Neuronal stem cell (in vitro differentiated cells): Measurements from ENCODE around the gene DDX39B.
"Not testable (repeated sequence)": the region's sequence is repeated elsewhere in the genome, so short reads cannot be mapped to it uniquely, and the experiment has no call there.

Source experiments
- DNase-seq: peaks from one replicate; pipeline ENCODE4 v3.0.0-alpha.2; 2013; ENCODE audit warnings: low spot score
- H2AFZ ChIP-seq: one replicate; pipeline ENCODE4 v1.6.1; 2013; ENCODE audit warnings: mild to moderate bottlenecking, low read length, inconsistent platforms
- H2AK5ac ChIP-seq: 2 replicates; pipeline ENCODE4 v1.6.1; 2013; ENCODE audit warnings: low read depth, mild to moderate bottlenecking, inconsistent platforms, low read length, moderate library complexity, mixed read lengths
- H2BK120ac ChIP-seq: 2 replicates; pipeline ENCODE4 v1.6.1; 2013; ENCODE audit warnings: low read depth, mild to moderate bottlenecking, inconsistent platforms, low read length, moderate library complexity, mixed read lengths
- H2BK12ac ChIP-seq: one replicate; pipeline ENCODE4 v1.6.1; 2013; ENCODE audit warnings: low read length, inconsistent platforms
- H2BK15ac ChIP-seq: 2 replicates; pipeline ENCODE4 v1.6.1; 2013; ENCODE audit warnings: mild to moderate bottlenecking, low read length, inconsistent platforms, mixed read lengths
- H2BK5ac ChIP-seq: one replicate; pipeline ENCODE4 v1.6.1; 2013; ENCODE audit warnings: inconsistent platforms, mild to moderate bottlenecking, low read length, moderate library complexity
- H3K14ac ChIP-seq: one replicate; pipeline ENCODE4 v1.6.1; 2013; ENCODE audit warnings: low read length, inconsistent platforms
- H3K18ac ChIP-seq: 2 replicates; pipeline ENCODE4 v1.6.1; 2013; ENCODE audit warnings: low read length, inconsistent platforms
- H3K23ac ChIP-seq: 2 replicates; pipeline ENCODE4 v1.6.1; 2013; ENCODE audit warnings: low read depth, mild to moderate bottlenecking, mixed read lengths, low read length, inconsistent platforms; ENCODE audit not compliant: poor library complexity
- H3K27ac ChIP-seq: replicated peaks from 3 replicates; pipeline ENCODE4 v1.5.1; 2013; ENCODE audit warnings: low read length, inconsistent platforms
- H3K27me3 ChIP-seq, 3 experiments: 2 replicates each; pipeline ENCODE4 v1.6.1; 2013; ENCODE audit warnings: low read length in 3 of 3, mild to moderate bottlenecking in 2 of 3, inconsistent platforms in 1 of 3, low read depth in 1 of 3, mixed read lengths in 1 of 3, moderate library complexity in 1 of 3; ENCODE audit not compliant: control insufficient read depth in 3 of 3, insufficient read depth in 3 of 3
- H3K36me3 ChIP-seq, 2 donors: replicated peaks in 1 of 2; 2 replicates each; pipeline ENCODE4 v1.6.1; 2013; ENCODE audit warnings: low read length in 2 of 2; ENCODE audit not compliant: control insufficient read depth in 2 of 2, insufficient read depth in 2 of 2
- H3K4ac ChIP-seq: 2 replicates; pipeline ENCODE4 v1.6.1; 2013; ENCODE audit warnings: inconsistent platforms, mild to moderate bottlenecking, low read length, moderate library complexity
- H3K4me1 ChIP-seq, 2 donors: 1 replicate in 1 of 2; 2 replicates in 1 of 2; pipeline ENCODE4 v1.6.1; 2013; ENCODE audit warnings: low read length in 2 of 2, low read depth in 1 of 2; ENCODE audit not compliant: control insufficient read depth in 2 of 2, insufficient read depth in 1 of 2
- H3K4me2 ChIP-seq: one replicate; pipeline ENCODE4 v1.6.1; 2013; ENCODE audit warnings: mild to moderate bottlenecking, low read length, inconsistent platforms; ENCODE audit not compliant: insufficient read depth, poor library complexity, severe bottlenecking
- H3K4me3 ChIP-seq, 2 donors: 2 replicates each; pipeline ENCODE4 v1.5.1; 2013; ENCODE audit warnings: low read length in 2 of 2, mild to moderate bottlenecking in 2 of 2, inconsistent platforms in 1 of 2, moderate library complexity in 1 of 2
- H3K79me1 ChIP-seq: one replicate; pipeline ENCODE4 v1.6.1; 2013; ENCODE audit warnings: low read depth, mild to moderate bottlenecking, inconsistent platforms, low read length, moderate library complexity
- H3K9ac ChIP-seq: one replicate; pipeline ENCODE4 v1.6.1; 2013; ENCODE audit warnings: mild to moderate bottlenecking, low read depth, low read length, inconsistent platforms; ENCODE audit not compliant: poor library complexity
- H3K9me3 ChIP-seq, 2 donors: replicated peaks in 1 of 2; 2 replicates each; pipeline versions ENCODE3 to v1.6.1; 2013; ENCODE audit warnings: low read length in 2 of 2, mild to moderate bottlenecking in 2 of 2, inconsistent platforms in 1 of 2, low read depth in 1 of 2, mixed read lengths in 1 of 2, moderate library complexity in 1 of 2; ENCODE audit not compliant: control insufficient read depth in 2 of 2, insufficient read depth in 1 of 2
- H4K8ac ChIP-seq: one replicate; pipeline ENCODE4 v1.6.1; 2013; ENCODE audit warnings: low read depth, mild to moderate bottlenecking, inconsistent platforms, low read length, moderate library complexity
- H4K91ac ChIP-seq: one replicate; pipeline ENCODE4 v1.6.1; 2013; ENCODE audit warnings: low read length, low read depth, mild to moderate bottlenecking, inconsistent platforms; ENCODE audit not compliant: poor library complexity
- WGBS, 2 donors: extraction: QIAGEN DNeasy Blood & Tissue Kit; methylation state at CpG; one replicate each; pipeline ENCODE4 v1.1.7; 2013; ENCODE audit warnings: missing lambda C conversion rate in 2 of 2, mixed read lengths in 1 of 2; ENCODE audit not compliant: insufficient read length in 2 of 2, insufficient replicate concordance in 1 of 2; ENCODE audit errors: extremely low coverage in 2 of 2; 5-methylcytosine and 5-hydroxymethylcytosine counted together

DDX39B gene

DNA sequence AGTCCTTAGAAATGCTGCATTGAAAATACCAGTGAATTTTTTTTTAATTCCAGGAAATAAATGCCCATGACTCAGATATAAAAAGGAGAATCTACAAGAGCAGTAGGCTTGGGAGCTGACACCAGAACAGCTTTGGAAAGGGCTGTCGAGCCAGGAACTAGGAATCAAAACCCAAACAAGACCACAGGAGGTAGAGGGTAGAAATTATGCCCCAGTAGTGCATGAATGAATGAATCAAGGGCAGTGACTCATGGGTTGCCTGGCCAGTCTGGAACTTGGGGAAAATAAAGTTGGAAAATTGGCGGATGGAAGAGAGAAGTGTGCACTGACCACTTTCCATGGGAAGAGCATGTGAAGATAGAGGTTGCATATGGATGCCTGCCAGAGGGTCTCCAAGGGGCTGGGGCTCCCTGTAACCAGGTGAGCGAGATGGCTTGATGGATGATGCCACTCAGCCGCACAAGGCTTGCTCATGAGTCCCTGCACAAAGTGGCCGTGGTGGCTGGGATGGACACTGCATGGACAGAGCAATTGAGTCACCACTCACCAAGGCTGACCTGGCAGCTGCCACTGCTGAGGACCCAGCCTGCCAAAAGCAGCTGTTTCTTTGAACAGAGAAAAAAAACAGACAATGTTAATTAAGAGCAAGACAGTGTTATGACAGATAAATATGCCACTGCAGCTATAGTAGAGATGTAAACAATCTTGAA, 28.2 kb downstream of the DDX39B start:
- Histone ChIP-seq H3K4ac (no peak overlapping the region), H3K4me2 (no peak overlapping the region), H3K23ac (no peak overlapping the region), H3K79me1 (peaks cover 2% of the 10 kb centered on the region), H3K27ac (no peak overlapping the region), H3K9ac (no peak overlapping the region), H3K27me3 (peaks cover 0 to 27% (median 0%) of the 10 kb centered on the region in 3 experiments), H2AK5ac (no peak overlapping the region), H3K18ac (peak overlapping the region; percentile 81), H3K14ac (no peak overlapping the region), H2BK120ac (no peak overlapping the region), H2BK15ac (no peak overlapping the region), H2BK12ac (no peak overlapping the region), H3K9me3 (peaks cover 0 to 4% of the 10 kb centered on the region in 2 donors), H2BK5ac (no peak overlapping the region), H3K36me3 (peaks cover 0 to 3% of the 10 kb centered on the region in 2 donors), H4K91ac (no peak overlapping the region), H3K4me1 (no peaks in the 10 kb centered on the region), H2AFZ (no peak overlapping the region), H3K4me3 (no peak overlapping the region), H4K8ac (no peak overlapping the region)
- DNase-seq: no peak
- WGBS, 2 donors: no CpG with 5 or more reads among the region's 5 CpGs

DNA sequence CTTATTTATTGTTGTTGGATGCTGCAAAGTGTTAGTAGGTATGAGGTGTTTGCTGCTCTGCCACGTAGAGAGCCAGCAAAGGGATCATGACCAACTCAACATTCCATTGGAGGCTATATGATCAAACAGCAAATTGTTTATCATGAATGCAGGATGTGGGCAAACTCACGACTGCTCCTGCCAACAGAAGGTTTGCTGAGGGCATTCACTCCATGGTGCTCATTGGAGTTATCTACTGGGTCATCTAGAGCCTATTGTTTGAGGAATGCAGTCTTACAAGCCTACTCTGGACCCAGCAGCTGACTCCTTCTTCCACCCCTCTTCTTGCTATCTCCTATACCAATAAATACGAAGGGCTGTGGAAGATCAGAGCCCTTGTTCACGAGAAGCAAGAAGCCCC, 31.8 kb downstream of the DDX39B start:
- Histone ChIP-seq H3K4me2 (no peak overlapping the region), H3K27me3 (peaks cover 0 to 40% (median 0%) of the 10 kb centered on the region in 3 experiments), H3K79me1 (peaks cover 2% of the 10 kb centered on the region), H3K27ac (no peak overlapping the region), H3K9me3 (peaks cover 0 to 4% of the 10 kb centered on the region in 2 donors), H4K8ac (no peak overlapping the region), H2AK5ac (no peak overlapping the region), H3K4me3 (no peak overlapping the region), H3K18ac (no peak overlapping the region), H3K36me3 (peaks cover 0 to 3% of the 10 kb centered on the region in 2 donors), H2BK5ac (no peak overlapping the region), H3K9ac (no peak overlapping the region), H2AFZ (no peak overlapping the region), H3K23ac (no peak overlapping the region), H3K4ac (no peak overlapping the region), H2BK15ac (no peak overlapping the region), H3K14ac (no peak overlapping the region), H3K4me1 (no peaks in the 10 kb centered on the region), H4K91ac (no peak overlapping the region), H2BK12ac (no peak overlapping the region), H2BK120ac (no peak overlapping the region)
- WGBS, 2 donors: no CpG with 5 or more reads among the region's 4 CpGs
- no peak for DNase-seq

DNA sequence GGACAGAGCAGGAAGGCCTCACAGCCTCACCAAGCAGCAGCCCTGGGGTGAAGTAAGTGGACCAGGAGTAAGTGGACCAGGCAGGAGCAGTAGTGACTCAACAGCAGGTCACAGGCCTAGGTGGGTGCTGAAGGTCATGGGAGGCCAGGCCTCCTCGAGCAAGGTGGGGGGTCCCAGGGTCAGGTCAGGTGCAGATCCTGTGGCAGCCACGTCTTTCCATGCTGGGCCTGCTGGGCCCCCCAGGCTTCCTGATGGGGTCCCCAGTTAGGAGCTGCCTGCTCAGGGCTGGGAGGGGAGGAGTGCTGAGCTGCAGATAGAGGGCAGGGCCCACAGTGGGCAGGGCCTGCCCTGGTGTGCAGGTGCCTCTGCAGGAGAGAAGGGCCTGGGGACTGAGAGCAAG, 32.8 kb downstream of the DDX39B start:
- not testable (repeated sequence) for H3K79me1 ChIP-seq, H3K4me2 ChIP-seq, H3K18ac ChIP-seq, H4K8ac ChIP-seq, H2BK15ac ChIP-seq, H2BK5ac ChIP-seq, H3K4me1 ChIP-seq, H2AFZ ChIP-seq, H3K9me3 ChIP-seq, H3K4me3 ChIP-seq, DNase-seq, H3K23ac ChIP-seq, H4K91ac ChIP-seq, H2BK120ac ChIP-seq, H3K27ac ChIP-seq, H3K4ac ChIP-seq, H3K36me3 ChIP-seq, H2AK5ac ChIP-seq, H2BK12ac ChIP-seq
- Histone ChIP-seq H3K9ac (peak overlapping the region; percentile 12), H3K27me3 (peaks cover 0 to 43% (median 0%) of the 10 kb centered on the region in 3 experiments), H3K14ac (peak overlapping the region; percentile 47)
- no CpG with 5 or more reads among the region's 2 CpGs for WGBS, 2 donors

DNA sequence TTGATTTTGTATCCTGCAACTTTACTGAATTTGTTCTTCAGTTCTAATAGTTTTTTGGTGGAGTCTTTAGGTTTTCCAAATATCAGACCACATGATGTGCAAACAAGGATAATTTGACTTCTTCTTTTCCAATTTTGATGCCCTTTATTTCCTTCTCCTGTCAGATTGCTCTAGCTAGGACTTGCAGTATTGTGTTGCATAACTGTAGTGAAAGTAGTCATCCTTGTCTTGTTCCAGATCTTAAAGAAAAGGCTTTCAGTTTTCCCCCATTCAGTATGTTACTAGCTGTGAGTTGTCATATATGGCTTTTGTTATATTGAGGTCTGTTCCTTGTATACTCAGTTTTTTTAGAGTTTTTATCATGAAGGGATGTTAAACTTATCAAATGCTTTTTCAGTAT, 39.2 kb downstream of the DDX39B start:
- H3K27me3 ChIP-seq: peaks cover 0 to 59% (median 13%) of the 10 kb centered on the region in 3 experiments
- H3K4ac ChIP-seq: no peak overlapping the region
- no peak for DNase-seq
- H3K27ac ChIP-seq: no peak overlapping the region
- H3K36me3 ChIP-seq: no peaks in the 10 kb centered on the region
- H2AFZ ChIP-seq: no peak overlapping the region
- H3K4me2 ChIP-seq: no peak overlapping the region
- no peak overlapping the region for H2BK15ac ChIP-seq
- H3K4me3 ChIP-seq: no peak overlapping the region
- H3K18ac ChIP-seq: no peak overlapping the region
- H2BK5ac ChIP-seq: no peak overlapping the region
- H4K8ac ChIP-seq: no peak overlapping the region
- no peaks in the 10 kb centered on the region for H3K9me3 ChIP-seq
- no peak overlapping the region for H4K91ac ChIP-seq
- no peak overlapping the region for H3K14ac ChIP-seq
- no peak overlapping the region for H2AK5ac ChIP-seq
- no peak overlapping the region for H2BK12ac ChIP-seq
- H3K79me1 ChIP-seq: peaks cover 2% of the 10 kb centered on the region
- H3K23ac ChIP-seq: no peak overlapping the region
- no peak overlapping the region for H3K9ac ChIP-seq
- H3K4me1 ChIP-seq: peaks cover 0 to 5% of the 10 kb centered on the region in 2 donors
- no peak overlapping the region for H2BK120ac ChIP-seq
